BE2C (cell line): ENCODE data around the gene CACNB4.

Experiments
- DNase-seq: peaks from one replicate; pipeline ENCODE4 v3.0.0-alpha.2; 2020
- H3K27me3 ChIP-seq: fragments of 250-450 bp; sonication (Bioruptor Pico); 2 replicates; pipeline ENCODE4 v1.5.1; 2020; ENCODE audit warnings: mild to moderate bottlenecking
- H3K36me3 ChIP-seq: fragments of 250-450 bp; sonication (Bioruptor Pico); 2 replicates; pipeline ENCODE4 v1.5.1; 2020; ENCODE audit warnings: mild to moderate bottlenecking
- H3K4me1 ChIP-seq: fragments of 250-450 bp; sonication (Bioruptor Pico); 2 replicates; pipeline ENCODE4 v1.5.1; 2020
- H3K4me3 ChIP-seq: 2 replicates; pipeline ENCODE4 v1.5.1; 2011; ENCODE audit warnings: low read depth, low read length
- H3K9me3 ChIP-seq: fragments of 250-450 bp; sonication (Bioruptor Pico); 2 replicates; pipeline ENCODE4 v1.5.1; 2020
- CTCF ChIP-seq: IDR thresholded peaks from 2 replicates; pipeline ENCODE4 v1.5.1; 2012; ENCODE audit warnings: mild to moderate bottlenecking, low read depth, low read length

Gene CACNB4

GRCh38 chr2:151789055-151789834 lies 309.6 kb downstream of the CACNB4 start:
- H3K9me3 ChIP-seq, result no peaks in the 10 kb centered on the region
- H3K4me1 ChIP-seq, result no peaks in the 10 kb centered on the region
- no peak for DNase-seq
- H3K27me3 ChIP-seq, result no peaks in the 10 kb centered on the region
- H3K4me3 ChIP-seq, result no peak overlapping the region
- no peak for TF ChIP-seq CTCF
- no peaks in the 10 kb centered on the region for H3K36me3 ChIP-seq

- TF ChIP-seq CTCF, result no peak
- Histone ChIP-seq H3K27me3 (no peaks in the 10 kb centered on the region), H3K4me3 (no peak overlapping the region), H3K4me1 (no peaks in the 10 kb centered on the region), H3K9me3 (no peaks in the 10 kb centered on the region), H3K36me3 (no peaks in the 10 kb centered on the region)
- no peak for DNase-seq
Measured at GRCh38 chr2:151786483-151786882, 312.4 kb downstream of the CACNB4 start.

- Histone ChIP-seq H3K9me3 (no peaks in the 10 kb centered on the region), H3K27me3 (no peaks in the 10 kb centered on the region), H3K4me3 (no peak overlapping the region), H3K4me1 (no peaks in the 10 kb centered on the region), H3K36me3 (no peaks in the 10 kb centered on the region)
- no peak for DNase-seq
- no peak for TF ChIP-seq CTCF
Measured at GRCh38 chr2:151786077-151786476, 312.8 kb downstream of the CACNB4 start.

GRCh38 chr2:151783133-151783520 lies 315.7 kb downstream of the CACNB4 start:
- no peaks in the 10 kb centered on the region for H3K36me3 ChIP-seq
- no peaks in the 10 kb centered on the region for H3K27me3 ChIP-seq
- TF ChIP-seq CTCF, result no peak
- no peak for DNase-seq
- H3K9me3 ChIP-seq, result no peaks in the 10 kb centered on the region
- H3K4me3 ChIP-seq, result no peak overlapping the region
- H3K4me1 ChIP-seq, result no peaks in the 10 kb centered on the region
